ENCODE measurements around the gene ADGRG2.

DNA sequence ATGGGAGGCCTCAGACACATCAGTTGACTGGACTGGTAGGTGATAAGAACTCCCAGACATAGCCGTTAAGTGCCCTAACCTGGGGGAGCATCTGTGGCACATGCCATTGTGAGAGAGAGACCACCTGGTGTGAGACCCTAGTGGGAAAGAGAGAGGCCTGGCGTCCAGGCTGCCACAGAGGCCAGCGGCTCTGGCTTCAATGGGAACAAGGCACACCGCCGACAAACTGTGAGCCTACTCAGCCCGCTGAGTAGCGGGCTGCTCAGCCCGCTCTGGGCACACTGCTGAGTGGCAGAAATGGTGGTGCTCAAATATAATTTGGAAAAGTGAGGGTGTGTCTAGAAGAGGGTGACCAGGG, 172.3 kb downstream of the ADGRG2 start:
- TF ChIP-seq POLR2A (IDR thresholded peaks at IDR 0.05; ENCODE audit: low read depth, low read length) = no peak
- no peak for TF ChIP-seq POLR2AphosphoS5 (IDR thresholded peaks at IDR 0.05; ENCODE audit: low read depth, low read length)
